HG03103 (cell line): Measurements from ENCODE around the gene PDIA6.
"Not testable (repeated sequence)": the region's sequence is repeated elsewhere in the genome, so short reads cannot be mapped to it uniquely, and the experiment has no call there.

Source experiments
- ATAC-seq: cut with Tn5 transposase; IDR thresholded peaks from one replicate; pipeline ENCODE4 v1.9.1; 2021; ENCODE audit warnings: low read depth; ENCODE audit not compliant: unreplicated experiment

The PDIA6 gene

GRCh38 chr2:10785260-10785659, 27.3 kb downstream of the PDIA6 start:
- ATAC-seq: no peak

GRCh38 chr2:10784719-10785118, 27.9 kb downstream of the PDIA6 start:
- ATAC-seq: no peak

DNA sequence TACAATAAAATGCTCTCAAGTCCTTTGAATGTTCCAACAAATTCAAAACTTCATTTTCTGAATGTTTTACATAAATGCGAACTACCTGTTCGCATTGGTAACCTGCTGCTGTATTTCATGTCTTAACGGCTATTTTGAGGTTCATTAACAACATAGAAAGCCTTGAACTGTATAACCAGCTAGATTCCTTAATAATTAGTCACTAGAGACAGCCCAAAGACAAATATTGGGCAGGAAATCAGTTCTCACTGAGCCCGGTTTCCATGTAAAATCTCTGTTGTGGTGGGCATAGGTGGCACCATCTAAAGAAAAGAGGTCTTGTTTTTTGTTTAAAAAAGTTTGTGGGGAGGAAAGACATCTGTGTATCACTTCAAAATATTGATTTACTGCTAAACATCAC, 29.2 kb downstream of the PDIA6 start:
- ATAC-seq: no peak

- ATAC-seq: no peak
Observed at GRCh38 chr2:10781746-10782145, 30.8 kb downstream of the PDIA6 start.

DNA sequence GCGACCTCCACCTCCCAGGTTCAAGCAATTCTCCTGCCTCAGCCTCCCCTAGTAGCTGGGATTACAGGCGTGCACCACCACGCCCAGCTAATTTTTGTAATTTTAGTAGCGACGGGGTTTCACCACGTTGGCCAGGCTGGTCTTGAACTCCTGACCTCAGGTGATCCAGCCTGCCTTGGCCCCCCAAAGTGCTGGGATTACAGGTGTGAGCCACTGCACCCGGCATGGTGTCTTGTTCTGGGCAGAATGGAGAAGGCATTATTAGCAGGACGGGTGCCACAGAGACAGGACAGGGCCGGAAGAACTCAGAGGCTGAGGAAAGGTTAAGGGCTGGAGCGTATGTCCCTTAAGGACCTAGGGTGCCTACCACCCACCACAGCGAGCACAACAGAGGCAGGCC, 31.8 kb downstream of the PDIA6 start:
- ATAC-seq: not testable (repeated sequence)

DNA sequence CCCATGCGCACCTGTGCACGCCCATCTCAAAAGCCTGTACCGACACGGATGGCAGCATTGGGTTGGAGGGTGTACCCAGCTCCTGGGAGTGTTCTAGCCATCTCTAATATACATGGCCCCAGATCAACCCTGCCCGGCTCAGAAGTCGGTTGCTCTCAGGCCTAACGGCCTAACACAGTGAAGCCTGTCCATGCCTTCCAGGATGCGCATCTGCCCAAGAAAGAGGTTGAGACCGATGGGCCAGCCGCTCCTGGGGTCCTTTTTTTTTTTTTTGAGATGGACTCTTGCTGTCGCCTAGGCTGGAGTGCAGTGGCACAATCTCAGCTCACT, 32.1 kb downstream of the PDIA6 start:
- ATAC-seq: no peak

GRCh38 chr2:10779776-10780490, 32.7 kb downstream of the PDIA6 start:
- ATAC-seq: no peak

DNA sequence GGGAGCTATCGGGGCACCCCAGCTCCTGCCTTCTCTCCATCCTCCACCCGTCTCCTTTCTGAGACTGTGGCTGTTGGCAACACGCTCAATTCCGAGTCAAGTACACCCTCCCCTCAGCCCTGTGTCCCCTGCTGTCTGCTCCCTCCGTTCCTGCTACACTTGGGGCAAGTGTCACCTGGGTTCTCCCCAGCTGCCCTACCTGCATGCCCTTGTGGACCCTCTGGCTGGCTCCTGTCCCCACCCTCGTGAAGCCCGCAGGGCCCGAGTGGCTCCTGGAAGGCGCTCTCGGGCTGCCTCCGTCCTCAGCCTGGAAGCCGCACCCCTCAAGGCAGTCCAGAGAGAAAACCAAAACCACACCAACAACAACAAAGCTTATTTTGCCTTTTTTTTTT, 33.9 kb downstream of the PDIA6 start:
- no peak for ATAC-seq

- ATAC-seq: no peak
Observed at GRCh38 chr2:10777842-10778723, 34.5 kb downstream of the PDIA6 start.

DNA sequence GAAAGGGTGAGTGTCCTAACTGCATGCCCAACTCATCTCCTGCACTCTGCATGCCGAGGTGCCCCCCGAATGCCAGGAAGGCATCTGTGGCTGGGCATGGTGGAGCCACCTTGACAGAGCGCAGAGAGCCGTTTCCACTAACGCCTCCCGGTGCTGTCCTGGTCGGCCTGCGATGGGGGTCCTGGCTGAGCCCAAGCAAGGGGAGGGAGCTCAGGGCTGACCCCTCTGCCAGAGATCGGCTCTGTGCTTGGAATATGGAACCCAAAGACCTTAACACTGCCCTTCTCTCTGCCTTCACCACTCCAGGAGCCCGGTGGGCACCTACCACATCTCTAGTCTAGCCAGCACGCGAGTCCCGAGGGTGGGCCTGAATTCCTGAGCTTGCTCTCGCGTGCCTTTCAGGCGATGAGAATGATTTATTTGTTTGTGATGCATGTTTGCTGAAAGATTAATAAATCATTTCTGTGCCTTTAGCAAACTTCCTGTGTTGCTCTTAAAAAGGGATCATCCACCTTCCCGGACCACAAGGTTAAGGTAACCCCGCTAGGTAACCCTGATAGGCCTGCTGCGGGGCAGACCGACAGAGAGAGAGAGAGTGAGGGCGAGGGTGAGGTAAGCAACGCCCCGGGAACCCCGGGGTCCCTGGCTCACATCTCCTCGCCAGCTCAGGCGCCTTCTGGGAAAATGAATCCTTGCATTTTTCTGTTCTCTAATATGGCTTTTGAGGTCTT, 35.3 kb downstream of the PDIA6 start:
- ATAC-seq: no peak

GRCh38 chr2:10776231-10776977, 36.2 kb downstream of the PDIA6 start:
- ATAC-seq: no peak

DNA sequence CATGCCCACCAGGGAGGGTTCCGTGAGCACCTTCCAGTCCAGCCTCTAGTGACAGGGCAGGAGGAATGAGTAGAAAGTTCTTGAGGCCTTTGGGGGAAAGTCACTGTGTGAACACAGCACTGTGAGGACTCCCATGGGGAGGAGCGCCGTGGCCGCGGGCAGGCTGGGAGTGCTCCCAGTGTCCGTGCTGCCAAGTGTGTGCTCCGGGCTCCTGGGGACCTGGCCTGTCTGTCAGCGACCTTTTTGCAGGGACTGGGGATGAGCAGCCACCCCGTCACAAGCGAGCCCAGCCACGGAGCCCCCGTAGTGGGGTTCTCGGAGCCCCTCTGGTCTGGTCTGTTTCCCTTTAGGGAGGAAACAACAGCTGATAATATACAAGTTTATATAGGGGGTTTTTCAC, 36.8 kb downstream of the PDIA6 start:
- no peak for ATAC-seq

DNA sequence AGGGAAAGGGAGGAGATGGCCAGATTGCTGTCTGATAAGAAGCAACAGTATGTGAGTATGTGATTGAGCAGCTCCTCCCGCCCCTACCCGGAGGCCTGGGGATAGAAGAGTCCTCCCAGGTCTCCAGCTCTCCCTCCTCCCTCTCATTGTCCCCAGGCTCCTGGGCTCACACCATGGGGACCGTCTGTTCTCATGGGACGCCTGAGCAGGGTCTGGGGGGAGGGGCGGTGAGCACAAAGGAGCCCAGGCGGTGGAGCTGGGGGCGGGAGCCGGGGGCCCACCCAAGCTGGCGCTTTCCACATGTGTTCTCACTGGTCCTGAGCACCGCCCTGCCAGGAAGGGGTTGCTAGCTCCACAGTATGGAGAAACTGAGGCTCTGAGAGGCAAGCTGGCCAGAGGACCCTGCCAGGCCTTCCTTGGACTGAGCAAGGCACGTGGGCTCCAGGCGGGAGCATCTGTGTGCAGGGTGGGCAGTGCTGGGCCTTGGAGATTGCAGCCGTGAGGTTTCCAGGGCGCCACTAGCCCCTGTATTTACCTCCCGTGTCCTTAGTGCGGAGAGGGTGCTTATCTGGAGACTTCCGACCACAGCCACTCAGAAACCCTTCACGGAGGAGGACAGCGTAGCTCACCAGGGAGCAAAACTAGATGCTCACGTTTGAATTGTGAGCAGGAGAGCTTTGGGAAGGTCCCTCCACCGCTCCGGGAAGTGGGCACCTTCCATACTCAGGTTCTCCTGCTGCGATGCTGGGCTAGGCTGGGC, 37.4 kb downstream of the PDIA6 start:
- no peak for ATAC-seq

DNA sequence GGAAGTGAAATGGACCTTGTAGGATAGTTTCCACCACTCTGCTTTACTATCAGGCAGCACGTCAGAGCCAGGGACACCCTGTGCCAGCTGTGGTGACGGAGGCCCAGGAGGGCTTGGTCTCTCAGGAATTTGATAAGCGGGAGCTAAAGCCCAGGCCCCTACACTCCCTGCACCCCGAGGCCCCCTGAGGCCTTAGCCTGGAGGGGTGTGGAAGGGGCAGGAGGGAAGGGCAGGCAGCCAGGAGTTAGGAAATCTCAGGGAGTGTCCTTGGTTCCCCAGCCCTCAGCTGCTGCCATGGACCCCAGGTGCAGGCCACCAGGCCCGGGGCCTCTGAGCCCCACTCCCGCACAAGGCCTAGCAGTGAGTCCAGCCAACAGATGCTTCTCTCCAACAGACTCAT, 38.2 kb downstream of the PDIA6 start:
- no peak for ATAC-seq

DNA sequence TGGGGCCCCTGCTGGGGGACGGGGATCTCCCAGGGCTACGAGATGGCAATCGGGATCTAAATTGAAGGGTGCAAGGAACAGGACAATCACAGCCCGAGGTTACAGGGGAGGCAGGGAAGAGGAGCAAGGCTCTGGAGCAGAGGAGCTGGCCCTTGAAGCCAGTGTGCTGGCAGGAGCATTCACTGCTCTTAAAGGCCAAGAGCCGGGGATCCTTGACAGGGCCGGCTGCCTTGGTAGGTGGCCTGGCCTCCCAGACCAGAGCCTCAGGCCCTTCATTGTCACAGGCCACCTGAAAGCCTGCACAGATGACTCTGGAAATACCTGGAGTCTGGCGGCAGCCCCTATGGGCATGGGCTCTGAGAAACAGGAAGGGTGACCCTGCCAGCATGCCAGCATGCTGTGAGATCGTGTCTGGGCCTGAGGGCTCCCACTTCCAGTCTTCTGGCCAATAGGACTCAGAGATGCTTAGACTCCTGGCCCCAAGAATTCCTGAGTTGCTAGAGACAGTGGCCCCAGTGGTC, 38.7 kb downstream of the PDIA6 start:
- ATAC-seq: no peak

DNA sequence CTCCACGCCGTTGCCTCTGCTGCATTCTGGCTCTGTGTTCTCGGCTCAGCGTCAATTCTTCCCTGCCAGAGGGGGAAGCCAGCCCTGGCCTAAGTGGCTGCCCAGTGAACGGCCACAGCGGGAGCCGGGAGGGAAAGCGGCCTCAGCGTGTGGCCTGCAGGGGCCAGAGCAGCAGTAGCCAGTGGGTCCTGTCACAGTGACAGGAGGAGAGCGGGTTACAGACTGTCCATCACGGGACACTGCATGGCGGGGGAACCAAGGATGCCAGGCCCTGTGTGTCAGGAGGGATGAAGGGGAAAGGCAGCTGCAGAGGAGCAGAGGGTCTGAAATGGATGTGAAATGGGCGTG, 39.7 kb downstream of the PDIA6 start:
- ATAC-seq: no peak

DNA sequence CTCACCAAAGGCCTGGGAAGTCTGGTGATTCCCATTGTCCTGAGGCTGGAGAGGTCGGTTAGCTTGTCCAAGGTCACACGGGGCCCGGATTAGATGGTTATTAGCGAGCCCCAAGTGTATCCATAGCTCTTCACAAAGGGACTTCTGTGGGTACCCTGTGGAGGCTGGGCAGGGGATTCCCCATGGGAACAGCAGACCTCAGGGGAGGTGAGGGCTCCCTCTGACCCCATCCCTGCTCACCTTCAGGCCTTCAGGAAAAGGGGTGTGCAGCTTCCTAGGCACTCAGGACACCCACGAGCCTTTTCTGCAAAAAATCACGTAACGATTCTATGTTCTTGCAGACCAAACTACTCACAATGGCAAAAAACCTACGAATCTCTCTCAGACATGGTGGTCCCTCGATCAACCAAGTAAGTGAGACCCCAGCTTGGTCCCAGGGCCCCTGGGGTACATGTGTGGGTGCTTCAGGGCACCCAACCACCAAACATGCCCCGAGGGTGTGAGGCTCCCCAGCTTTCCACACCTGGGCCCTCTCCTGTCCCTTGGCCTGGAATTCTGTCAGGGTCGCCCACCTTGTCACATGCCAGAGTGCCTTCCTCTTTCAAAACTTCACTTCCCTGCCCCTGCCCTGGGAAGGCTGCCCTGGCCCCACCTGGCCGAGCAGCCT, 40.3 kb downstream of the PDIA6 start:
- no peak for ATAC-seq

- ATAC-seq: no peak
Observed at GRCh38 chr2:10771786-10772185, 40.8 kb downstream of the PDIA6 start.

DNA sequence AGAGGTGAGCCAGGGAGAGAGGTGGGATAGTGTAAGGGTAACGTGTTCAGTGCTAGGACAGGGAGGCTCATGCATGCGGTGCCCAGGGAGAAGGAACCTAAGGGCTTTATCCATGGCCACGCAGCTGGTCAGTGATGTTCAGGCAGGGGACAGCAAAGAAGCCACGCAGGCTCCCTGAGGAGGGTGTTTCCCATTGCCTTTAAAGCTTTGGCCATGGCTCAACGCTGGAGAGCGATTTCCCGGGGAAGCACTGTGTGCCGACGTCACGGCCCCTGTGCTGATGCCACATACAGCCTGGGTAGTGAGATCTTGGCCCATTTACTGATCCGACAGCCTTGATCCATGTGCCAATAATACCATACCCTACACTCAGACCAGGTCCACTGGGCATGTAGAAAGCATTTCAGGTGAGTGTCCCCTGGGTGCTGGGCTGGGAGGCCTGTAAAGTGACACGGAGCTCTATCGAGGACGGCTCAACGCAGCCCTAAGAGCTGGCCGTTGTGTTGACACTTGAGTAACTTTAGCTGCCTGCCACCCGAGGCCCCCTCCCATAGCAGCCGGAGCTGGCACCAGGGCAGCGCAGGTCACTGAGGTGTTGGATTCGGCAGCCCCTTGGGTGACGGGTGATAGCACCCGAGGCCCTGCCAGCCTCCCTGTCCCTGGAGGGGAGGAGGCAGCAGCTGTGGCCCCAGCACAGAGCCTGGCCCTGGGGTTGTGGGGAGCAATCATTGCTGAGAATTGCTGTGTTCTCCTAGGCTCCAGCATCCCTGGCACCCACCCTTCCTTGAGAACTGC, 41.4 kb downstream of the PDIA6 start:
- ATAC-seq: no peak
